Ammon's horn (tissue), 1 donor: ENCODE measurements around the gene PROCR.
"Not testable (repeated sequence)": the region's sequence is repeated elsewhere in the genome, so short reads cannot be mapped to it uniquely, and the experiment has no call there.

Source experiments
- DNase-seq: peaks from one replicate; pipeline ENCODE4 v3.0.0-alpha.2; 2016; ENCODE audit warnings: low spot score

Gene PROCR

GRCh38 chr20:35165221-35166185 is 6.4 kb upstream of the PROCR start:
- DNase-seq, result no peak

- DNase-seq, result peak; percentile 56
These were observed 5.5 kb upstream of the PROCR start for GRCh38 chr20:35166242-35166830.

GRCh38 chr20:35167787-35168186 is 4.1 kb upstream of the PROCR start:
- DNase-seq, result no peak

- not testable (repeated sequence) for DNase-seq
These were observed 3.0 kb upstream of the PROCR start for GRCh38 chr20:35168701-35169409.

- DNase-seq, result no peak
These were observed 477 bp upstream of the PROCR start for GRCh38 chr20:35171438-35171752.

GRCh38 chr20:35172434-35172806 is 548 bp downstream of the PROCR start:
- no peak for DNase-seq

- DNase-seq, result no peak
These were observed 1.8 kb downstream of the PROCR start for GRCh38 chr20:35173576-35174192.

- no peak for DNase-seq
These were observed 2.8 kb downstream of the PROCR start for GRCh38 chr20:35174458-35175216.

GRCh38 chr20:35176132-35176531 is 4.3 kb downstream of the PROCR start:
- DNase-seq, result no peak

GRCh38 chr20:35179292-35180212 is 7.7 kb downstream of the PROCR start:
- DNase-seq, result no peak

- DNase-seq, result no peak
These were observed 8.4 kb downstream of the PROCR start for GRCh38 chr20:35180266-35180665.

- DNase-seq, result no peak
These were observed 9.9 kb downstream of the PROCR start for GRCh38 chr20:35181731-35182130.

GRCh38 chr20:35186691-35187289 is 14.9 kb downstream of the PROCR start:
- not testable (repeated sequence) for DNase-seq

GRCh38 chr20:35187584-35188190 is 15.8 kb downstream of the PROCR start:
- DNase-seq, result no peak

GRCh38 chr20:35189223-35189622 is 17.4 kb downstream of the PROCR start:
- not testable (repeated sequence) for DNase-seq

- DNase-seq, result no peak
These were observed 18.7 kb downstream of the PROCR start for GRCh38 chr20:35190556-35190955.

GRCh38 chr20:35191419-35192117 is 19.7 kb downstream of the PROCR start:
- DNase-seq, result no peak

- no peak for DNase-seq
These were observed 20.4 kb downstream of the PROCR start for GRCh38 chr20:35192118-35192872.
